WTC11 (cell line): ENCODE data around the gene CCL17. TPM values are rescaled to one million over a fixed set of nuclear protein-coding genes. Genes with fewer than 3 reads are reported as not detected.
A peak's percentile ranks its signal among the peaks of the same experiment; 100 is the strongest.

ENCODE experiments used
- ATAC-seq: fragments of 200-7000 bp; cut with Tn5 transposase; 2 replicates; pipeline ENCODE4 v1.10.0; 2021; ENCODE audit warnings: mild to moderate bottlenecking, moderate library complexity
- CTCF ChIA-PET: fragments of 300-600 bp; sonication (Branson Sonifier 250); formaldehyde crosslinking; loops from one replicate; lab custom pipeline; 2021; ENCODE audit warnings: antibody characterized with exemption; lab: Charles Lee
- POLR2A ChIA-PET: fragments of 350-600 bp; sonication (Branson Sonifier 250); formaldehyde crosslinking; loops from one replicate; lab custom pipeline; 2021; ENCODE audit warnings: antibody characterized with exemption; lab: Charles Lee
- DNase-seq: peaks from one replicate; pipeline ENCODE4 v3.0.0; 2021; ENCODE audit warnings: low spot score
- H3K27ac Mint-ChIP-seq: 2 replicates; pipeline ENCODE4 v1.8.0; 2021; ENCODE audit warnings: mixed read lengths
- H3K27me3 Mint-ChIP-seq: 2 replicates; pipeline ENCODE4 v1.8.0; 2021; ENCODE audit warnings: low read depth, mild to moderate bottlenecking, moderate library complexity, mixed read lengths
- H3K36me3 Mint-ChIP-seq: 2 replicates; pipeline ENCODE4 v1.8.0; 2021; ENCODE audit warnings: mixed read lengths
- H3K4me1 Mint-ChIP-seq: 2 replicates; pipeline ENCODE4 v1.8.0; 2022; ENCODE audit warnings: mixed read lengths
- H3K4me3 Mint-ChIP-seq: 2 replicates; pipeline ENCODE4 v1.8.0; 2021; ENCODE audit warnings: mild to moderate bottlenecking, moderate library complexity, mixed read lengths
- H3K9me3 Mint-ChIP-seq: 2 replicates; pipeline ENCODE4 v1.8.0; 2021; ENCODE audit warnings: mixed read lengths
- CBFB ChIP-seq: sonication (generic); formaldehyde crosslinking; IDR thresholded peaks from 2 replicates; pipeline ENCODE4 v1.8.1; 2022; ENCODE audit warnings: mild to moderate bottlenecking, low read depth, missing genetic modification reagents
- CDX4 ChIP-seq: fragments of 250-450 bp; sonication (Bioruptor Pico); IDR thresholded peaks from 2 replicates; pipeline ENCODE4 v1.9.0; 2021; ENCODE audit warnings: moderate library complexity, mild to moderate bottlenecking, inconsistent platforms, borderline replicate concordance
- E2F1 ChIP-seq: sonication (generic); formaldehyde crosslinking; IDR thresholded peaks from 2 replicates; pipeline ENCODE4 v1.8.0; 2022; ENCODE audit warnings: mild to moderate bottlenecking, missing genetic modification reagents
- ELF4 ChIP-seq: sonication (generic); formaldehyde crosslinking; IDR thresholded peaks from 2 replicates; pipeline ENCODE4 v1.8.1; 2022; ENCODE audit warnings: low read depth, mild to moderate bottlenecking, moderate library complexity, missing genetic modification reagents
- ESRRA ChIP-seq: sonication (generic); formaldehyde crosslinking; IDR thresholded peaks from 2 replicates; pipeline ENCODE4 v1.8.1; 2022; ENCODE audit warnings: mild to moderate bottlenecking, missing genetic modification reagents, borderline replicate concordance
- FOXP1 ChIP-seq: sonication (generic); formaldehyde crosslinking; IDR thresholded peaks from 2 replicates; pipeline ENCODE4 v1.8.0; 2022; ENCODE audit warnings: missing genetic modification reagents, mild to moderate bottlenecking, moderate library complexity, borderline replicate concordance
- IRF2 ChIP-seq: sonication (generic); formaldehyde crosslinking; IDR thresholded peaks from 2 replicates; pipeline ENCODE4 v1.8.0; 2022; ENCODE audit warnings: low read depth, missing genetic modification reagents, borderline replicate concordance
- JUN ChIP-seq: sonication (generic); formaldehyde crosslinking; IDR thresholded peaks from 2 replicates; pipeline ENCODE4 v1.8.0; 2023; ENCODE audit warnings: mild to moderate bottlenecking, missing genetic modification reagents
- NFE2L1 ChIP-seq: sonication (generic); formaldehyde crosslinking; IDR thresholded peaks from 2 replicates; pipeline ENCODE4 v1.8.1; 2023; ENCODE audit warnings: missing genetic modification reagents
- NR3C1 ChIP-seq: sonication (generic); formaldehyde crosslinking; conservative IDR thresholded peaks from 2 replicates; pipeline ENCODE4 v1.8.1; 2023; ENCODE audit warnings: low read depth, mild to moderate bottlenecking, missing genetic modification reagents
- TCF7 ChIP-seq: sonication (generic); formaldehyde crosslinking; IDR thresholded peaks from 2 replicates; pipeline ENCODE4 v1.8.0; 2022; ENCODE audit warnings: mild to moderate bottlenecking, low read depth, missing genetic modification reagents, moderate library complexity
- TEAD1 ChIP-seq: sonication (generic); formaldehyde crosslinking; IDR thresholded peaks from 2 replicates; pipeline ENCODE4 v1.8.0; 2022; ENCODE audit warnings: mild to moderate bottlenecking, missing genetic modification reagents
- TEAD4 ChIP-seq: sonication (generic); formaldehyde crosslinking; IDR thresholded peaks from 2 replicates; pipeline ENCODE4 v1.8.0; 2022; ENCODE audit warnings: mild to moderate bottlenecking, missing genetic modification reagents
- ZBTB43 ChIP-seq: sonication (generic); formaldehyde crosslinking; IDR thresholded peaks from 2 replicates; pipeline ENCODE4 v1.8.1; 2023; ENCODE audit warnings: mild to moderate bottlenecking, missing genetic modification reagents
- ZNF219 ChIP-seq: sonication (generic); formaldehyde crosslinking; IDR thresholded peaks from 2 replicates; pipeline ENCODE4 v1.8.0; 2023; ENCODE audit warnings: missing genetic modification reagents, mild to moderate bottlenecking, borderline replicate concordance
- ZNF263 ChIP-seq: sonication (generic); formaldehyde crosslinking; IDR thresholded peaks from 2 replicates; pipeline ENCODE4 v1.8.1; 2022; ENCODE audit warnings: low read depth, mild to moderate bottlenecking, moderate library complexity, missing genetic modification reagents
- ZSCAN18 ChIP-seq: fragments of 250-450 bp; sonication (Bioruptor Pico); IDR thresholded peaks from 2 replicates; pipeline ENCODE4 v2.1.2; 2022; ENCODE audit warnings: mild to moderate bottlenecking, moderate library complexity
- total RNA-seq: library from RNA; stranded (reverse); gene quantifications from 3 replicates; pipeline ENCODE4 v1.2.3, GENCODE V29; 2021
- TF ChIP-seq, protein P1 (sequence below): sonication (generic); formaldehyde crosslinking; IDR thresholded peaks from 2 replicates; pipeline ENCODE4 v1.8.1; 2023; ENCODE audit warnings: mild to moderate bottlenecking, moderate library complexity, missing genetic modification reagents
- TF ChIP-seq, protein P2 (sequence below): sonication (generic); formaldehyde crosslinking; IDR thresholded peaks from 2 replicates; pipeline ENCODE4 v1.8.1; 2022; ENCODE audit warnings: low read depth, mild to moderate bottlenecking, moderate library complexity, missing genetic modification reagents, borderline replicate concordance
- TF ChIP-seq, protein P3 (sequence below): sonication (generic); formaldehyde crosslinking; IDR thresholded peaks from 2 replicates; pipeline ENCODE4 v1.8.1; 2023; ENCODE audit warnings: mild to moderate bottlenecking, missing genetic modification reagents, borderline replicate concordance
- TF ChIP-seq, protein P4 (sequence below): sonication (generic); formaldehyde crosslinking; IDR thresholded peaks from 2 replicates; pipeline ENCODE4 v1.8.0; 2022; ENCODE audit warnings: mild to moderate bottlenecking, missing genetic modification reagents

Gene CCL17
- total RNA-seq, 1 experiment from 2014 or later: not detected

- TF ChIP-seq, protein P1, sequence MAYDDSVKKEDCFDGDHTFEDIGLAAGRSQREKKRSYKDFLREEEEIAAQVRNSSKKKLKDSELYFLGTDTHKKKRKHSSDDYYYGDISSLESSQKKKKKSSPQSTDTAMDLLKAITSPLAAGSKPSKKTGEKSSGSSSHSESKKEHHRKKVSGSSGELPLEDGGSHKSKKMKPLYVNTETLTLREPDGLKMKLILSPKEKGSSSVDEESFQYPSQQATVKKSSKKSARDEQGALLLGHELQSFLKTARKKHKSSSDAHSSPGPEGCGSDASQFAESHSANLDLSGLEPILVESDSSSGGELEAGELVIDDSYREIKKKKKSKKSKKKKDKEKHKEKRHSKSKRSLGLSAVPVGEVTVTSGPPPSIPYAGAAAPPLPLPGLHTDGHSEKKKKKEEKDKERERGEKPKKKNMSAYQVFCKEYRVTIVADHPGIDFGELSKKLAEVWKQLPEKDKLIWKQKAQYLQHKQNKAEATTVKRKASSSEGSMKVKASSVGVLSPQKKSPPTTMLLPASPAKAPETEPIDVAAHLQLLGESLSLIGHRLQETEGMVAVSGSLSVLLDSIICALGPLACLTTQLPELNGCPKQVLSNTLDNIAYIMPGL (CRISPR knock-in tag): no peak
- no peak for TF ChIP-seq ELF4
- TF ChIP-seq JUN (CRISPR knock-in tag): no peak
- TF ChIP-seq ZSCAN18 (CRISPR knock-in tag): no peak
These were observed 47.5 kb downstream of the CCL17 start (continued) for GRCh38 chr16:57452021-57452420.

DNA sequence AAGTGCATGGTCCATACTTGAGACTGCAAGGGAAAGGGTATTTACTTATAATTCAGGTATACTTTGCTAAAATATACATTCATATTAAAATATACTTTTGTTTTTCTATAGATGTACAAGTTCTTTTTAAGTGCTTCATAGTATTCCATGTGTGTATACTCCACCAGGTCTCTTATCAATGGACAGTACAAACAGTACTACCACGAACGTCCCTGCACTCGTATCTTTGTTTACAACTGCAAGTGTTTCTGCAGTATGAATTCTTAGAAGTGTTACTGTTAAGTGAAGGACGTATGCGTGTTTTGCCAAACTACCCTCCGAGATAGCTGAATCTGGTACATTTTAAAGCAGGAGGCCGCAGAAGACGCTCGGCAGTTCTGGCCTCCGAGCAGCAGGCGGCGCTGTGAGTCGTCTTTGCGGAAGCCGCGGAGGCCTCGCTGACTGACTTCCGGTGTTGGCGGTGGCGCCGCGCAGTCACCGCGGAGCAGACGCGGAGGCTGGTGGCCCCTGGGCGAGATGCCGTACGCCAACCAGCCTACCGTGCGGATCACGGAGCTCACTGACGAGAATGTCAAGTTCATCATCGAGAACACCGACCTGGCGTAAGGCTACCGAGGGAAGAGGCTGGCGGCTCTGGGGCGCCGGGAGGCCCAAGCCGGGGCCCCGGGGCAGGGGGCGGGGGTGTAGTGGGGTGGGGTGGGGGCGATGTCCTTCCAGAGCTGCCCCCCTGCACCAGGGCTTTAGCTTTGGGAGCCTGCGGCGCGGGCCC is 57.8 kb downstream of the CCL17 start, which contains the start of gene POLR2C:
TSS of gene POLR2C (plus strand) at position 471 of the 769 bp plus-strand sequence. CDS start at position 517, 46 bp downstream.
- Mint-ChIP-seq H3K27ac (peak within 1 kb of the TSS; percentile 99), H3K36me3 (peaks cover 44% of the 10 kb centered on the region)
- CTCF ChIA-PET: interaction anchor here (0.5 to 5.1 kb wide), 36 partner anchors 11 to 631 kb away, joined by 3 to 71 read pairs (median 5); partner anchors contain the start of genes CCDC102A, CIAPIN1, COQ9 and CX3CL1
- TF ChIP-seq, protein P2, sequence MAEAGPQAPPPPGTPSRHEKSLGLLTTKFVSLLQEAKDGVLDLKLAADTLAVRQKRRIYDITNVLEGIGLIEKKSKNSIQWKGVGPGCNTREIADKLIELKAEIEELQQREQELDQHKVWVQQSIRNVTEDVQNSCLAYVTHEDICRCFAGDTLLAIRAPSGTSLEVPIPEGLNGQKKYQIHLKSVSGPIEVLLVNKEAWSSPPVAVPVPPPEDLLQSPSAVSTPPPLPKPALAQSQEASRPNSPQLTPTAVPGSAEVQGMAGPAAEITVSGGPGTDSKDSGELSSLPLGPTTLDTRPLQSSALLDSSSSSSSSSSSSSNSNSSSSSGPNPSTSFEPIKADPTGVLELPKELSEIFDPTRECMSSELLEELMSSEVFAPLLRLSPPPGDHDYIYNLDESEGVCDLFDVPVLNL (CRISPR knock-in tag): no peak
- peak; percentile 85; the same call in 1 of the 2 replicates for TF ChIP-seq TEAD1 (CRISPR knock-in tag)
- no peak for TF ChIP-seq IRF2 (CRISPR knock-in tag)
- TF ChIP-seq, protein P3, sequence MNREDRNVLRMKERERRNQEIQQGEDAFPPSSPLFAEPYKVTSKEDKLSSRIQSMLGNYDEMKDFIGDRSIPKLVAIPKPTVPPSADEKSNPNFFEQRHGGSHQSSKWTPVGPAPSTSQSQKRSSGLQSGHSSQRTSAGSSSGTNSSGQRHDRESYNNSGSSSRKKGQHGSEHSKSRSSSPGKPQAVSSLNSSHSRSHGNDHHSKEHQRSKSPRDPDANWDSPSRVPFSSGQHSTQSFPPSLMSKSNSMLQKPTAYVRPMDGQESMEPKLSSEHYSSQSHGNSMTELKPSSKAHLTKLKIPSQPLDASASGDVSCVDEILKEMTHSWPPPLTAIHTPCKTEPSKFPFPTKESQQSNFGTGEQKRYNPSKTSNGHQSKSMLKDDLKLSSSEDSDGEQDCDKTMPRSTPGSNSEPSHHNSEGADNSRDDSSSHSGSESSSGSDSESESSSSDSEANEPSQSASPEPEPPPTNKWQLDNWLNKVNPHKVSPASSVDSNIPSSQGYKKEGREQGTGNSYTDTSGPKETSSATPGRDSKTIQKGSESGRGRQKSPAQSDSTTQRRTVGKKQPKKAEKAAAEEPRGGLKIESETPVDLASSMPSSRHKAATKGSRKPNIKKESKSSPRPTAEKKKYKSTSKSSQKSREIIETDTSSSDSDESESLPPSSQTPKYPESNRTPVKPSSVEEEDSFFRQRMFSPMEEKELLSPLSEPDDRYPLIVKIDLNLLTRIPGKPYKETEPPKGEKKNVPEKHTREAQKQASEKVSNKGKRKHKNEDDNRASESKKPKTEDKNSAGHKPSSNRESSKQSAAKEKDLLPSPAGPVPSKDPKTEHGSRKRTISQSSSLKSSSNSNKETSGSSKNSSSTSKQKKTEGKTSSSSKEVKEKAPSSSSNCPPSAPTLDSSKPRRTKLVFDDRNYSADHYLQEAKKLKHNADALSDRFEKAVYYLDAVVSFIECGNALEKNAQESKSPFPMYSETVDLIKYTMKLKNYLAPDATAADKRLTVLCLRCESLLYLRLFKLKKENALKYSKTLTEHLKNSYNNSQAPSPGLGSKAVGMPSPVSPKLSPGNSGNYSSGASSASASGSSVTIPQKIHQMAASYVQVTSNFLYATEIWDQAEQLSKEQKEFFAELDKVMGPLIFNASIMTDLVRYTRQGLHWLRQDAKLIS (CRISPR knock-in tag): no peak
- TF ChIP-seq FOXP1 (CRISPR knock-in tag): peak; percentile 95
- peak; percentile 83 for TF ChIP-seq ZBTB43 (CRISPR knock-in tag)
- no peak for TF ChIP-seq TEAD4
- no peak for TF ChIP-seq CBFB (CRISPR knock-in tag)
- TF ChIP-seq ZNF219: no peak
- no peak for TF ChIP-seq ESRRA (CRISPR knock-in tag)
- no peak for TF ChIP-seq NR3C1
- no peak for TF ChIP-seq E2F1
- TF ChIP-seq, protein P4, sequence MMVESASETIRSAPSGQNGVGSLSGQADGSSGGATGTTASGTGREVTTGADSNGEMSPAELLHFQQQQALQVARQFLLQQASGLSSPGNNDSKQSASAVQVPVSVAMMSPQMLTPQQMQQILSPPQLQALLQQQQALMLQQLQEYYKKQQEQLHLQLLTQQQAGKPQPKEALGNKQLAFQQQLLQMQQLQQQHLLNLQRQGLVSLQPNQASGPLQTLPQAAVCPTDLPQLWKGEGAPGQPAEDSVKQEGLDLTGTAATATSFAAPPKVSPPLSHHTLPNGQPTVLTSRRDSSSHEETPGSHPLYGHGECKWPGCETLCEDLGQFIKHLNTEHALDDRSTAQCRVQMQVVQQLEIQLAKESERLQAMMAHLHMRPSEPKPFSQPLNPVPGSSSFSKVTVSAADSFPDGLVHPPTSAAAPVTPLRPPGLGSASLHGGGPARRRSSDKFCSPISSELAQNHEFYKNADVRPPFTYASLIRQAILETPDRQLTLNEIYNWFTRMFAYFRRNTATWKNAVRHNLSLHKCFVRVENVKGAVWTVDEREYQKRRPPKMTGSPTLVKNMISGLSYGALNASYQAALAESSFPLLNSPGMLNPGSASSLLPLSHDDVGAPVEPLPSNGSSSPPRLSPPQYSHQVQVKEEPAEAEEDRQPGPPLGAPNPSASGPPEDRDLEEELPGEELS (CRISPR knock-in tag): peak; percentile 86; the same call in 1 of the 2 replicates
- peak; percentile 90 for TF ChIP-seq NFE2L1 (CRISPR knock-in tag)
- TF ChIP-seq TCF7: 0 out of 2 replicates have a peak, but pooled peaks have one; percentile 54
- TF ChIP-seq CDX4 (CRISPR knock-in tag): no peak
- no peak for TF ChIP-seq ZNF263 (CRISPR knock-in tag)

More for the DNA sequence above, 57.8 kb downstream of the CCL17 start, which contains the start of gene POLR2C:
- Mint-ChIP-seq H3K4me3 (peak within 1 kb of the TSS; percentile 100), H3K9me3 (no peaks in the 10 kb centered on the region), H3K27me3 (no peaks in the 10 kb centered on the region), H3K4me1 (peaks cover 4% of the 10 kb centered on the region)
- POLR2A ChIA-PET: interaction anchor here (0.7 to 1.6 kb wide), 5 partner anchors 14 to 66 kb away, joined by 3 to 9 read pairs (median 5); partner anchors contain the start of genes CIAPIN1 and COQ9
- ATAC-seq: peak; percentile 93
- peak; percentile 94 for DNase-seq
